ENCODE data around the gene GRK5. TPM values are rescaled to one million over a fixed set of nuclear protein-coding genes. Genes with fewer than 3 reads are reported as not detected.

Gene GRK5
- total RNA-seq, 4 donors from 2014 or later, result 9.2 to 27.3 (median 15.0) TPM

GRCh38 chr10:119343011-119343601 is 135.7 kb downstream of the GRK5 start:
- Histone ChIP-seq H3K4me3 (replicated peaks in 1 of 3) (no peak overlapping the region), H3K4me1 (peaks cover 14 to 33% of the 10 kb centered on the region in 2 donors), H3K27me3 (no peaks in the 10 kb centered on the region), H3K36me3 (no peaks in the 10 kb centered on the region), H3K27ac (no peak overlapping the region), H3K9me3 (no peaks in the 10 kb centered on the region)
- 86 to 98% methylated on average over 8 to 9 of the region's 9 CpGs for whole genome bisulfite sequencing, 2 donors
- DNase-seq, result no peak
- TF ChIP-seq CTCF (IDR thresholded peaks at IDR 0.05), result no peak
- TF ChIP-seq POLR2A (IDR thresholded peaks at IDR 0.05), result no peak
- intact Hi-C loops (cut with DNase I), result no loop called here

GRCh38 chr10:119344381-119344780 is 137.0 kb downstream of the GRK5 start:
- Histone ChIP-seq H3K9me3 (no peaks in the 10 kb centered on the region), H3K27ac (no peak overlapping the region), H3K27me3 (no peaks in the 10 kb centered on the region), H3K36me3 (no peaks in the 10 kb centered on the region), H3K4me1 (peaks cover 27 to 42% of the 10 kb centered on the region in 2 donors), H3K4me3 (replicated peaks in 1 of 3) (no peak overlapping the region)
- intact Hi-C loops (cut with DNase I), result no loop called here
- TF ChIP-seq CTCF (IDR thresholded peaks at IDR 0.05) (no peak), POLR2A (IDR thresholded peaks at IDR 0.05) (no peak)
- no peak for DNase-seq
- WGBS, 2 donors, result 98% methylated on average over 12 of the region's 12 CpGs

GRCh38 chr10:119346095-119346832 is 138.9 kb downstream of the GRK5 start:
- TF ChIP-seq POLR2A (IDR thresholded peaks at IDR 0.05) (no peak), CTCF (IDR thresholded peaks at IDR 0.05) (no peak)
- intact Hi-C loops (cut with DNase I), result no loop called here

GRCh38 chr10:119347181-119347974 is 140.0 kb downstream of the GRK5 start:
- Histone ChIP-seq H3K9me3 (no peaks in the 10 kb centered on the region), H3K4me3 (replicated peaks in 1 of 3) (no peak overlapping the region), H3K4me1 (peaks cover 39 to 42% of the 10 kb centered on the region in 2 donors), H3K27me3 (no peaks in the 10 kb centered on the region), H3K27ac (peak overlapping the region in 1 of 3 donors; percentile 94), H3K36me3 (no peaks in the 10 kb centered on the region)
- 88 to 95% methylated on average over 15 to 17 of the region's 17 CpGs for WGBS, 2 donors
- intact Hi-C loops (cut with DNase I), result no loop called here
- DNase-seq, result peak; percentile 23 to 31
- TF ChIP-seq CTCF (IDR thresholded peaks at IDR 0.05) (no peak), POLR2A (IDR thresholded peaks at IDR 0.05) (no peak)

More at GRCh38 chr10:119346095-119346832, 138.9 kb downstream of the GRK5 start:
- H3K27me3 ChIP-seq, result no peaks in the 10 kb centered on the region
- H3K9me3 ChIP-seq, result no peaks in the 10 kb centered on the region
- 84 to 97% methylated on average over 5 to 13 of the region's 16 CpGs for WGBS, 2 donors
- H3K27ac ChIP-seq, result peak overlapping the region in 1 of 3 donors; percentile 9
- H3K36me3 ChIP-seq, result no peaks in the 10 kb centered on the region
- peak; percentile 31 to 53 for DNase-seq
- H3K4me1 ChIP-seq, result peaks cover 41 to 48% of the 10 kb centered on the region in 2 donors
- no peak overlapping the region for H3K4me3 ChIP-seq (replicated peaks in 1 of 3)

All from thyroid gland (tissue), 4 donors.